NCI-H526 treated with DMSO at 0.1 percent for 48 hours (cell line): Measurements from ENCODE around the gene PLEKHO2.

Source experiments
- DNase-seq: peaks from one replicate; lab custom pipeline; 2025; lab: John Stamatoyannopoulos, UW

PLEKHO2 gene

DNA sequence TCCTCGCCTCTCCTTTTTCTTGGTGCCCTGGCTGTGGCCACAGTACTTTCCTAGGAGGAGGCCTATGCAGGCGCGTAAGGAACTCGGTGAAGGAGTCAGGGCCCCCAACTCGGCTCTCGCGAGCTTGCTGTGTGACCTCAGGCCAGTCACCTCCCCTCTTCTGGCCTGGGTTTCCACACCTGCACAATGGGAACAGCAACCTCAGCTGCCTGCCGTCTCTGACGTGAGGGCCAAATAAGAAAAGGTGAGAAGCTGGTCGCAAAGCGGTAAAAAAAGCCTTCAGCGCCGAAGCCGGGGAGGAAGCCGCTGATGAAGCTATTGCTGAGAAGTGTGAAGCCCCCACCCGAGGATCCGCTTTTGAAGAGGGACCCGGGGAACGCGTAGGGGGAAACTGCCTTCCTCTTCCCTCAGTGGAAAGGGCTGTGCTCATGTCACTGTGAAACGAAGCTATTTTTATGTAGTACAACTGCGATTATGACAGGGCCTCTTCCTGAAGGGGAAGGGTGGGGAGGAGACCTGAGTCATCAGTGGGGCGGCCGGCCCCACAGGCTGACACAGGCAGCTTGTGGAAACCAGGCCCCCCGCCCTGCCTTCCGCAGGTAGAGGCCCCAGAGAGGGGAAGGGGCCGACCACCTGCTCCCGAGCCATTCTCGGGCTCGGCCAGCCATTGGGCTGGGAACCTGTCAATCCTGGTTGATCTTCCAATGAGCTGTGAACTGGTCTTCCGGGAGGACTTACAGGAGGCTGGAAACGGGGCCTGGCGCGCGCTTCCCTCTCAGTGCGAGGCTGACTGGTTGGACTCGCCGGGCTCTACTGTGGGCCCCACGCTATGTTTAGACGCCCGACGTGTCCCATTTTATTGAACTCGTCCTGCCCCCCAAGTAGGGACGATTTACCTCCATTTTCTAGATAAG is 52.0 kb downstream of the PLEKHO2 start:
- peak; percentile 35 for DNase-seq

GRCh38 chr15:64894395-64895056 is 52.8 kb downstream of the PLEKHO2 start:
- no peak for DNase-seq

DNA sequence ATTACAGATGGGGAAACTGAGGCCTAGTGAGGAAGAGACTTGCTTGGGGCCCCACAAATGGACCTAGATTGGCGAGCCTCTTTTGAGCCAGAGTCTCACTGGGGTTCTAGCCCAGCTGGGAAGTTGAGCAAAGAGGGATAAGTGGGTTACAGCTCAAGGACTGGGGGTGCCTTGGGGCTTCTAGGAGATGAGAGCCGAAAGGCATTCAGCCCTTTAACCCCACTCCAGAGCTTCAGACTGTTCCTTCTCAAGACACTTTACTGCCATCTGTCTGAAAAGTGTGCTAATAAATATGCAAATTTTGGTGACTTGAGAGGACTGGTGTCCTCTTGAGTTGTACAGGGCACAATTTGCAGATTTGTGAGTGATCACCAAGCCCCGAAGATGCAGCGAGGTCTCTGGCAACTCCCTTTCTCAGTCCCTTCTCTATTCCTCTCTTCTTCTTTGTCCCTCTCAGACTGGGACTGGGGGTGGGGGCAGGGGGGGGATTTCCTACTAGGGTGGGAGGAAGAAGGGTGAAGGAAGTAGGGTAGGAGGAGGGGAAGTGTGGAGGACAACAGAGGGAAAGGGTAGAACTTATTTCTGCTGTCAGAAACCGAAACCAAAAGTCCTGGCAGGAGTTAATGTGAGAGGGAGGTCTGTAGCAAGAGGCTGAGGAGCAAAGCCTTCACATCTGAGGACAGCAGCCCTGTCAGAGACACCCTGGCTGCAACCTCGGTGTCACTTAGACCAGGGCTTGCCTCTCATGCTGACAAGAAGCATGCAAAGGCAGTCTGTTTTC is 53.8 kb downstream of the PLEKHO2 start:
- DNase-seq, result no peak

GRCh38 chr15:64896371-64897069 is 54.8 kb downstream of the PLEKHO2 start:
- DNase-seq, result no peak

- no peak for DNase-seq
These were observed 55.8 kb downstream of the PLEKHO2 start for GRCh38 chr15:64897345-64897985.

- no peak for DNase-seq
These were observed 56.7 kb downstream of the PLEKHO2 start for GRCh38 chr15:64898406-64898805.

GRCh38 chr15:64901141-64901540 is 59.4 kb downstream of the PLEKHO2 start:
- DNase-seq, result no peak

GRCh38 chr15:64901914-64902313 is 60.2 kb downstream of the PLEKHO2 start:
- no peak for DNase-seq

DNA sequence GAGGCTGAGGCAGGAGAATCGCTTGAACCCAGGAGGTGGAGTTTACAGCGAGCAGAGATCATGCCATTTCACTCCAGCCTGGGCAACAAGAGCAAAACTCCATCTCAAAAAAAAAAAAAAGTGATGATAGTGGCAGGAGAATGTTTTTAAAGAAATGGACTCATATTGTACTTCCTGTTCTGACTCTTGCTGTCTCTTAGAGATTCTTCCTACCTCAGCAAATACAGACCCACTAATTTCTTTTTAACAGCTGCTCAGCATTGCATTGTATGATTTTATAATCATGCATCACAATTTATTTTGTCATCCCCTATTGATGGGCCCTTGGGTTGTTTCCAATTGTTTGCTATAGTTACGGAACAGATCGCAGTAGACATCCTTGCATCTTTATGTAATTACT is 61.1 kb downstream of the PLEKHO2 start:
- no peak for DNase-seq

- no peak for DNase-seq
These were observed 61.7 kb downstream of the PLEKHO2 start for GRCh38 chr15:64903326-64903950.

DNA sequence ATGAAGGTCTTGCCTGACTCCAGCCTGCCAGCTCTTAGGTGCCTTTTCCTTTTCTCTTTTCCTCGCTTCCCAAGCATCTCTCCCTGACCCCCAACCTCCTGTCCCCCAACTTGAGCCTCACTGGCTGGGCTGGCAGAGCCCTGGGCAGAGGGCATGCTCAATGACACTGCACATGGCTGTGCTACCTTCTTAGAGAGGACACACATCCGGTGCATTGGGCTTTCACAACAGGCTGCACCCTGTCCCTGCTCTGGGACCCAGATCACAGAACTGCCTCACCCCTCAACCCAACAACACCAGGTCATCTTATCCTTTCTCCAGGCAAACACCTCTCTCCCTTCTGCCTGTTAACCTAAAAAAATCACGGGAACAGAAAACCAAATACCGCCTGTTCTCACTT is 62.5 kb downstream of the PLEKHO2 start:
- DNase-seq, result no peak

DNA sequence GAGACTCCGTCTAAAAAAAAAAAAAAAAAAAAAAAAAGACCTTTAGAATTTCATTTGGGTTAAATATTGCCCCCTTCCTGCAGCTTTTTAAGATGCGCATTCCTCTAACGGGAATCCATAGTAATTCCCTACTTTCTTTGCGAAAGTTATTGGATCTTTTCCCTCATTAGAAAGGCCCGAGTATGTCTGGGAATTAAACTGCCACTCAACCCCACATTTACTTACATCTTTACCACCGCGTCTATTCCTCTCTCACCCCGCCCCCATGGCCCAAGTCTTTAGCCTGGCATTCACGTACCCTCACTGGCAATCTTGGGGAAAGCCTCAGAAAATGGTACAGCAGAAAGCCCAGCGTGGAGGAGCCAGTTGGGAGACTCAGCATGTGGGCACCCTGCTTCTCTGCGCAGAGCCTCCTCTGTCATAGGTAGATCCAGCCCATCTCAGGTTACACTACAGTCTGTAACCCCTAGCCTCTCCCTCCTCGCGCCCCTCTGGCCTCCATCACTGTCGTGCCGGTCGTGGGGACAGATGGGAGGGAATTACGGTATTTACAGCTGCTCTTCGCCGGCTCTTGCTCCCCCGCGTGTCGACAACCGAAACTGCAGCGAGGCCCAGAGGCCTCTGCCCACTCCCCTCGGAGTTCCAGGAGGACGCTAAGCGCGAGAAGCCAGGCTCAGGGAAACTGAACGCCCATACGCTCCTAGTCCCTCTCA is 63.6 kb downstream of the PLEKHO2 start:
- no peak for DNase-seq

- DNase-seq, result no peak
These were observed 64.2 kb downstream of the PLEKHO2 start for GRCh38 chr15:64905941-64906340.

- DNase-seq, result no peak
These were observed 64.7 kb downstream of the PLEKHO2 start for GRCh38 chr15:64906402-64906801.

DNA sequence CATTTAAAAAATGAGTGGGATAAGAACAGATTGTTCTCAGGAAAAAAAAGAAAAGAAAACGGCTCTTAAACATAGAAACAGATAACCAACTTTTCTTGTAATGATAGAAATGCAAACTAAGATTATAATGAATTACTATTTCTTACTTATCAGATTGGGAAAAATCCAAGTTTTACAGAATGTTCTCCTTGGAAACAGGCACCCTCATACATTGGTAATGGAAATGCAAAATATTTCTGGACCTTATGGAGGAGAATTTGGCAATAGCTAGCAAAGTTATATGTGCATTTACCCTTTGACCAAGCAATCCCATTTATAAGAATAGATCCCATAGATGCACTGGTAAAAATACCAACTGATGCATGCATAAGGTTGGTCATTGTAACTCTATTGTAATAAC is 66.3 kb downstream of the PLEKHO2 start:
- DNase-seq, result no peak

GRCh38 chr15:64909546-64909945 is 67.8 kb downstream of the PLEKHO2 start:
- DNase-seq, result no peak

DNA sequence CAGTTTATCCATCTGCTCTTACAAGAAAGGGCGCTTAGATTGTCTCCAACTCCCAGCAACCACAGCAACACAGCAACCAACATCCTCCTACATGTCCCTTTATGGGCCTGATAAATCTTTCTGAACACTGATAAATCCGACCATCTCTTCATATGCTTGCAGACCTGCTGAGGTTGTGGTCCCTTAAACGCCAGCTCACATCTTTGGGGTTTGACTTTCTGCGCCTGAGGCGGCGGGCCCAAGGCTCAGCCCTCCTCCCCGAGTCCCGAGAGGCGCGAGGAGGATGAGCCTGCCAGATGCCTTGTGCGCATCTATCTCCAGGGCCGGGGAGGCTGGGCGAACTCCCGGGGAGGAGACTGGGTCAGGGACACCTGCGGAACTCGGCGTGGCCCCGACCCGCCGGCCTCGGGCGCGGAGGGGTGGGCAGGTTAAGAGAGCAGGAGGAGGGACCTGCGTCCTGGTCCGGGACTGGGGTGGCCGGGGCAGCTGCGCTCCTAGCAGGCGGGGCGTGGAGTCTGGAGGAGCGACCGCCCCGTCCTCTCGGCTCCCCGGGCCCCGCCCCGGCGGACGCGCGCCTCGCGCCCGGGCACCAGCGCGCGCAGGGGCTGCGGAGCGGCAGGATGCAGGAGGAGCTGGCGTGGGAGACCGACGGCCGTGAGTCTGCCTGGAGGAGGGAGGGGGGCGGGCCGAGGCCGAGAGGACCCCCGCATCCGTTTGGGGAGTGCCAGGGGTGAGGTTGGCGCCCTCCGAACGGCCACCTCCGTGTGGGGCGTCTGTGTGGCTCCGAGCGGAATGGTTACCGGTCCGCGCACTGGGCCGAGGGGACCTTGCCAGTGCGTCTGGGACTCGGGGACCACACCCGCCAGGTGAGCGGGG is 69.8 kb downstream of the PLEKHO2 start, which contains the start of gene ANKDD1A:
TSS of gene ANKDD1A (plus strand) at position 592 of the 876 bp plus-strand sequence. CDS start at position 621, 29 bp downstream.
- DNase-seq, result peak; percentile 53

DNA sequence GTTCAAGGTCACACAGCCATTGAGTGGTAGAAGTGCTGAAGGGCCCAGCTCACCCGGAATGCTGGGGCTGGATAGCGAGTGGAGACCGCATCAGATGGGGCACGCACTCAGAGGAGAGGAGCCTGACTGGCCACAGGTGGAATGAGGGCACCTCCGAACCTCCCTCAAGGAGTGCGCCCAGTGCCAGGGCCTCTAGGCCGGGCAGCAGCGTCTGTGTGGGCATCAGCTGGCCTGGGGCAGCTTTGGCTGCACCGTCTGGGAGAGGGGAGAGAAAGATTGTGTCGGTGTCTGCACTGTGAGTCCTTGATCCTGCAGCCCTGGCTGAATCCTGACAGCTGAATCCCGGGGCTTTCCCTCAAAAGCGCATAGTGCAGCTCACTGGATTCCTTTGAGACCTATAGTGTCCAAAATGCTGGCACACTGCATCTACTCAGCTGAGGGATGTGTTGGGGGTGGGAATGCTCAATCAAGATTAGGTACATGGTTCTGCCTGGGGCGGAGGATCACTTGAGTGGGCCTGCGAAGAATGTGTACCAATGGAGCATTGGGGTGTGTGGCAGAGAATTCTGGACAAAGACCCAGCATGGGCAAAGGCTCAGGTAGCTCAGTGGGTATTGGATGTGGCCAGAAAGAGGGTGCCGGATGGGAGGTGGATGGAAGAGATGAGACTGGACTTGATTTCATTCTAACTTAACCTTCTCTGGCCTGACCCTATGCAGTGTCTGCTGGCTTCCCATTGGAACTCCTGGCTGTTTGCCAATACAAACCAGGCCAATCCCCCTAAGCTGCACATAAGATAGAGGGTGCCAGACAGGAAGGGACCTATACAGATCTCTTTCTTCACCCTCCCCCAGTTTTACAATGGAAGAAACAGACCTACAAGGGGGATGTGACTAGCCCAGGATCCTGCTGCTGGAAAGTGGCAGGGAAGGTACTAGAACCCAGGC is 70.9 kb downstream of the PLEKHO2 start:
- DNase-seq, result no peak
